ENCODE results near the gene NCAN. TPM values are rescaled to one million over a fixed set of nuclear protein-coding genes. Genes with fewer than 3 reads are reported as not detected.

The NCAN gene
- total and polyA plus RNA-seq, 9 of the 15 experiments (the other 6 are each of a cell fraction or from before 2014, with no cell fraction given) = 0.04 TPM; not detected in 8

- TF ChIP-seq MCM7 (IDR thresholded peaks at IDR 0.05) = no peak
- no peak for TF ChIP-seq HBP1 (CRISPR knock-in tag; IDR thresholded peaks at IDR 0.05)
- no peak for TF ChIP-seq KHSRP (IDR thresholded peaks at IDR 0.05)
- no peak for TF ChIP-seq ID3 (CRISPR knock-in tag; IDR thresholded peaks at IDR 0.05)
- TF ChIP-seq ID3 (tag; IDR thresholded peaks at IDR 0.05) = no peak
- peak; percentile 88 for TF ChIP-seq ZFP36 (IDR thresholded peaks at IDR 0.05; ENCODE audit: low read depth, low read length, partially characterized antibody)
- TF ChIP-seq BCOR (IDR thresholded peaks at IDR 0.05) = 0 out of 2 replicates have a peak, but pooled peaks have one; percentile 38
- no peak for TF ChIP-seq ZBTB2 (IDR thresholded peaks at IDR 0.05)
- no peak for TF ChIP-seq ZNF398 (CRISPR knock-in tag; IDR thresholded peaks at IDR 0.05)
- no peak for TF ChIP-seq ZNF282 (CRISPR knock-in tag; IDR thresholded peaks at IDR 0.05)
- no peak for TF ChIP-seq TRIM24 (IDR thresholded peaks at IDR 0.05)
- TF ChIP-seq ATF1 (CRISPR knock-in tag; IDR thresholded peaks at IDR 0.05) = no peak
- TF ChIP-seq ATF1 (tag; IDR thresholded peaks at IDR 0.05) = no peak
- TF ChIP-seq ZNF311 (CRISPR knock-in tag; IDR thresholded peaks at IDR 0.05) = no peak
- TF ChIP-seq SAP30 (IDR thresholded peaks at IDR 0.05; ENCODE audit: borderline replicate concordance, insufficient read depth, low read depth, low read length, poor library complexity, severe bottlenecking) = no peak
- TF ChIP-seq TSHZ1 (CRISPR knock-in tag; IDR thresholded peaks at IDR 0.05) = no peak
- TF ChIP-seq RBFOX2 (IDR thresholded peaks at IDR 0.05; ENCODE audit: low read depth, low read length) = no peak
- no peak for TF ChIP-seq TCF7L2 (IDR thresholded peaks at IDR 0.05; ENCODE audit: low read depth, low read length)
- no peak for TF ChIP-seq BCL6 (CRISPR knock-in tag; IDR thresholded peaks at IDR 0.05)
- TF ChIP-seq GTF2A2 (tag; IDR thresholded peaks at IDR 0.05) = no peak
- peak; percentile 89 for TF ChIP-seq ZBTB7A (IDR thresholded peaks at IDR 0.05; ENCODE audit: borderline replicate concordance, control insufficient read depth, low read depth, low read length)
- TF ChIP-seq GTF2B (IDR thresholded peaks at IDR 0.05; ENCODE audit: extremely low read depth, insufficient read length) = no peak
These were observed 3.1 kb downstream of the NCAN start (continued) for GRCh38 chr19:19214892-19215291.

Measured in K562 (cell line).